Tracheal epithelial cell (primary cell): ENCODE measurements around the gene USP17L11. TPM values are rescaled to one million over a fixed set of nuclear protein-coding genes. Genes with fewer than 3 reads are reported as not detected.

Experiments used
- total RNA-seq: library from RNA; depleted of rRNA; stranded (reverse); fragments of >200 nt; gene quantifications from 2 replicates; pipeline ENCODE4 v1.2.1, GENCODE V29; 2014

USP17L11 gene
- not detected in 2 replicates for total RNA-seq

DNA sequence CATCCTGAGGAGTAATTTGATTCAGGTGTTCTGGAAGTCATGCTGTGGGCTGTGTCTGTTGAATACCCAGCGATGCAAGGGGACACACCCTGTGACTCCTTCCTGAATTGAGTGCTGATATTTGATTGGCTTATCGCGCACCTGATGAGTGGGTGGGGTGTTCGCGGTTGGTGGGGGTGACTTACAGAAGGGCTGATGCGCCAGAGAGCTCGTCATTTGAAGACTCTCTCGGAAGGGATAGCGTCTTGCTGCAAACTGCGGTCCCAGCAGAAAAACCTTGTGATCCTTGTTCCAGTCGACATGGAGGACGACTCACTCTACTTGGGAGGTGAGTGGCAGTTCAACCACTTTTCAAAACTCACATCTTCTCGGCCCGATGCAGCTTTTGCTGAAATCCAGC, at the start of gene USP17L11:
USP17L11 (plus strand) TSS at position 301 of the 400 bp plus-strand sequence; CDS start at position 301, 0 bp downstream.

DNA sequence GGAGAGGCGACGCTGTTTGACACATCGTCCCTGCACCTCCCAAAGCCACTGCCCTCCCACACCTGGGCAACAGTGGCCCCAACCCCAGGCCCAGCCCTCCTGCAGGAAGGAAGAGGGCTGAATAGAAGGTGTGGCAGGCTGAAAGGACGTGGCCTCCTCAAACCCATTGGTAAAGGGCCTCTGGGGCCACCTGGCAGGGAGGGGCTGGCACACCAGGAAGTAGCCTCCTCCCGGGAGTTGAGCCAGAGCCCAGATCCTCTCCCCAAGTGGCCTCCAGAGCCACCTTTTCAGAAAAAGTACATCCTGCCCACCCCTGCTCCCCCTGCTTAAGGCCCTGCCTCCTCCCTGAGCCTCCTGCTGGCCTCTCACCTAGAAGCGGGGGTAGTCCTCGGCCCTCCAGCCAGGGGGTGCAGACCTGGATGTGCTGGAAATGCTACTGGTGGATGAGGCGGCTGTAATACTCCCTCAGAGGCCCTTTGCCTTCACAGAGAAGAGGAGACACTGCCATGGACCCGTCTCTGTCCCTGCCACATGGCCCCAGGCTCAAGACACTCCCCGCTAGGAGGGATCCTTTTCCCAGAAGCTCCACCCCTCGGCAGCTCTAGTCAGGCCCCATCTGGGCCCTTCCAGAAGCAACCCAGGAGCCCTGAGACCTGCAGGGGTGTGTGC, 45.3 kb upstream of the USP17L11 start, which contains the start of gene FAM90A26:
FAM90A26 (plus strand) TSS at position 619 of the 669 bp plus-strand sequence. CDS start 2,764 bp downstream, outside the sequence.

DNA sequence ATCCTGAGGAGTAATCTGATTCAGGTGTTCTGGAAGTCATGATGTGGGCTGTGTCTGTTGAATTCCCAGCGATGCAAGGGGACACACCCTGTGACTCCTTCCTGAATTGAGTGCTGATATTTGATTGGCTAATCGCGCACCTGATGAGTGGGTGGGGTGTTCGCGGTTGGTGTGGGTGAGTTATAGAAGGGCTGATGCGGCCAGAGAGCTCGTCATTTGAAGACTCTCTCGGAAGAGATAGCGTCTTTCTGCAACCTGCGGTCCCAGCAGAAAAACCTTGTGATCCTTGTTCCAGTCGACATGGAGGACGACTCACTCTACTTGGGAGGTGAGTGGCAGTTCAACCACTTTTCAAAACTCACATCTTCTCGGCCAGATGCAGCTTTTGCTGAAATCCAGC, 4.8 kb upstream of the USP17L11 start, which contains the start of gene USP17L10:
USP17L10 (plus strand) TSS at position 301 of the 400 bp plus-strand sequence; CDS start at position 301, 0 bp downstream.

DNA sequence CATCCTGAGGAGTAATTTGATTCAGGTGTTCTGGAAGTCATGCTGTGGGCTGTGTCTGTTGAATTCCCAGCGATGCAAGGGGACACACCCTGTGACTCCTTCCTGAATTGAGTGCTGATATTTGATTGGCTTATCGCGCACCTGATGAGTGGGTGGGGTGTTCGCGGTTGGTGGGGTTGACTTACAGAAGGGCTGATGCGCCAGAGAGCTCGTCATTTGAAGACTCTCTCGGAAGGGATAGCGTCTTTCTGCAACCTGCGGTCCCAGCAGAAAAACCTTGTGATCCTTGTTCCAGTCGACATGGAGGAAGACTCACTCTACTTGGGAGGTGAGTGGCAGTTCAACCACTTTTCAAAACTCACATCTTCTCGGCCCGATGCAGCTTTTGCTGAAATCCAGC, 4.6 kb downstream of the USP17L11 start, which contains the start of gene USP17L12:
USP17L12 (plus strand) TSS at position 301 of the 400 bp plus-strand sequence; CDS start at position 301, 0 bp downstream.

DNA sequence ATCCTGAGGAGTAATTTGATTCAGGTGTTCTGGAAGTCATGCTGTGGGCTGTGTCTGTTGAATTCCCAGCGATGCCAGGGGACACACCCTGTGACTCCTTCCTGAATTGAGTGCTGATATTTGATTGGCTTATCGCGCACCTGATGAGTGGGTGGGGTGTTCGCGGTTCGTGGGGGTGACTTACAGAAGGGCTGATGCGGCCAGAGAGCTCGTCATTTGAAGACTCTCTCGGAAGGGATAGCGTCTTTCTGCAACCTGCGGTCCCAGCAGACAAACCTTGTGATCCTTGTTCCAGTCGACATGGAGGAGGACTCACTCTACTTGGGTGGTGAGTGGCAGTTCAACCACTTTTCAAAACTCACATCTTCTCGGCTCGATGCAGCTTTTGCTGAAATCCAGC, 9.4 kb downstream of the USP17L11 start, which contains the start of gene USP17L13:
USP17L13 (plus strand) TSS at position 301 of the 400 bp plus-strand sequence; CDS start at position 301, 0 bp downstream.

GRCh38 chr4:9234085-9234484, 18.9 kb downstream of the USP17L11 start, which contains the start of gene USP17L15:
USP17L15 (plus strand) TSS chr4:9234385; CDS start chr4:9234385, 0 bp downstream.

DNA sequence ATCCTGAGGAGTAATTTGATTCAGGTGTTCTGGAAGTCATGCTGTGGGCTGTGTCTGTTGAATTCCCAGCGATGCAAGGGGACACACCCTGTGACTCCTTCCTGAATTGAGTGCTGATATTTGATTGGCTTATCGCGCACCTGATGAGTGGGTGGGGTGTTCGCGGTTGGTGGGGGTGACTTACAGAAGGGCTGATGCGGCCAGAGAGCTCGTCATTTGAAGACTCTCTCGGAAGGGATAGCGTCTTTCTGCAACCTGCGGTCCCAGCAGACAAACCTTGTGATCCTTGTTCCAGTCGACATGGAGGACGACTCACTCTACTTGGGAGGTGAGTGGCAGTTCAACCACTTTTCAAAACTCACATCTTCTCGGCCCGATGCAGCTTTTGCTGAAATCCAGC, 28.4 kb downstream of the USP17L11 start, which contains the start of gene USP17L17:
USP17L17 (plus strand) TSS at position 301 of the 400 bp plus-strand sequence; CDS start at position 301, 0 bp downstream.

GRCh38 chr4:9247953-9248680, 32.9 kb downstream of the USP17L11 start, which contains the start of gene USP17L18:
USP17L18 (plus strand) TSS chr4:9248630; CDS start chr4:9248630, 0 bp downstream.

DNA sequence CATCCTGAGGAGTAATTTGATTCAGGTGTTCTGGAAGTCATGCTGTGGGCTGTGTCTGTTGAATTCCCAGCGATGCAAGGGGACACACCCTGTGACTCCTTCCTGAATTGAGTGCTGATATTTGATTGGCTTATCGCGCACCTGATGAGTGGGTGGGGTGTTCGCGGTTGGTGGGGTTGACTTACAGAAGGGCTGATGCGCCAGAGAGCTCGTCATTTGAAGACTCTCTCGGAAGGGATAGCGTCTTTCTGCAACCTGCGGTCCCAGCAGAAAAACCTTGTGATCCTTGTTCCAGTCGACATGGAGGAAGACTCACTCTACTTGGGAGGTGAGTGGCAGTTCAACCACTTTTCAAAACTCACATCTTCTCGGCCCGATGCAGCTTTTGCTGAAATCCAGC, 37.9 kb downstream of the USP17L11 start, which contains the start of gene USP17L19:
USP17L19 (plus strand) TSS at position 301 of the 400 bp plus-strand sequence; CDS start at position 301, 0 bp downstream.

DNA sequence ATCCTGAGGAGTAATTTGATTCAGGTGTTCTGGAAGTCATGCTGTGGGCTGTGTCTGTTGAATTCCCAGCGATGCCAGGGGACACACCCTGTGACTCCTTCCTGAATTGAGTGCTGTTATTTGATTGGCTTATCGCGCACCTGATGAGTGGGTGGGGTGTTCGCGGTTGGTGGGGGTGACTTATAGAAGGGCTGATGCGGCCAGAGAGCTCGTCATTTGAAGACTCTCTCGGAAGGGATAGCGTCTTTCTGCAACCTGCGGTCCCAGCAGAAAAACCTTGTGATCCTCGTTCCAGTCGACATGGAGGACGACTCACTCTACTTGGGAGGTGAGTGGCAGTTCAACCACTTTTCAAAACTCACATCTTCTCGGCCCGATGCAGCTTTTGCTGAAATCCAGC, 42.6 kb downstream of the USP17L11 start, which contains the start of gene USP17L20:
USP17L20 (plus strand) TSS at position 301 of the 400 bp plus-strand sequence; CDS start at position 301, 0 bp downstream.

GRCh38 chr4:9262572-9262971, 47.4 kb downstream of the USP17L11 start, which contains the start of gene USP17L21:
USP17L21 (plus strand) TSS chr4:9262872; CDS start chr4:9262872, 0 bp downstream.

Other genes starting within 250 kb of the USP17L11 start
- gene FAM90A26, start 45.0 kb upstream of the USP17L11 start, total RNA-seq = not detected in 2 replicates
- not detected in 2 replicates for gene USP17L10, start 4.7 kb upstream of the USP17L11 start, total RNA-seq
- not detected in 2 replicates for gene USP17L12, start 4.7 kb downstream of the USP17L11 start, total RNA-seq
- gene USP17L13, start 9.5 kb downstream of the USP17L11 start, total RNA-seq = not detected in 2 replicates
- gene USP17L15, start 19.0 kb downstream of the USP17L11 start, total RNA-seq = not detected in 2 replicates
- not detected in 2 replicates for gene USP17L17, start 28.5 kb downstream of the USP17L11 start, total RNA-seq
- not detected in 2 replicates for gene USP17L18, start 33.2 kb downstream of the USP17L11 start, total RNA-seq
- not detected in 2 replicates for gene USP17L19, start 38.0 kb downstream of the USP17L11 start, total RNA-seq
- not detected in 2 replicates for gene USP17L20, start 42.7 kb downstream of the USP17L11 start, total RNA-seq
- not detected in 2 replicates for gene USP17L21, start 47.5 kb downstream of the USP17L11 start, total RNA-seq
- gene USP17L22, start 52.2 kb downstream of the USP17L11 start, total RNA-seq = not detected in 2 replicates
- not detected in 2 replicates for gene USP17L24, start 109.8 kb downstream of the USP17L11 start, total RNA-seq
- gene USP17L25, start 114.5 kb downstream of the USP17L11 start, total RNA-seq = not detected in 2 replicates
- not detected in 2 replicates for gene USP17L26, start 119.3 kb downstream of the USP17L11 start, total RNA-seq
- gene USP17L5, start 124.0 kb downstream of the USP17L11 start, total RNA-seq = not detected in 2 replicates
- not detected in 2 replicates for gene USP17L27, start 128.7 kb downstream of the USP17L11 start, total RNA-seq
- gene USP17L28, start 133.5 kb downstream of the USP17L11 start, total RNA-seq = not detected in 2 replicates
- not detected in 2 replicates for gene USP17L29, start 138.2 kb downstream of the USP17L11 start, total RNA-seq
- gene USP17L30, start 147.7 kb downstream of the USP17L11 start, total RNA-seq = not detected in 2 replicates
- not detected in 2 replicates for gene DEFB131A, start 229.0 kb downstream of the USP17L11 start, total RNA-seq